Panc1 (cell line): ENCODE measurements around the gene C2CD2.

Experiments
- POLR2AphosphoS5 ChIP-seq: IDR thresholded peaks from 2 replicates; pipeline ENCODE4 v1.6.1; 2012; ENCODE audit warnings: mild to moderate bottlenecking, low read depth, low read length, moderate library complexity
- SIN3A ChIP-seq: IDR thresholded peaks from 2 replicates; pipeline ENCODE4 v1.6.1; 2012; ENCODE audit warnings: low read depth, mild to moderate bottlenecking, low read length, moderate library complexity, borderline replicate concordance; ENCODE audit not compliant: insufficient read depth
- TF ChIP-seq, protein P1 (sequence below): fragments of 450-650 bp; IDR thresholded peaks from 2 replicates; pipeline ENCODE4 v1.5.1; 2017; ENCODE audit warnings: mild to moderate bottlenecking
- TF ChIP-seq, protein P2 (sequence below), 2 experiments: IDR thresholded peaks; 2 replicates each; pipeline ENCODE4 v1.6.1; 2011 to 2012; ENCODE audit warnings: low read depth in 2 of 2, control low read depth in 1 of 2, low read length in 1 of 2, mild to moderate bottlenecking in 1 of 2, moderate library complexity in 1 of 2; ENCODE audit not compliant: insufficient read depth in 1 of 2

DNA sequence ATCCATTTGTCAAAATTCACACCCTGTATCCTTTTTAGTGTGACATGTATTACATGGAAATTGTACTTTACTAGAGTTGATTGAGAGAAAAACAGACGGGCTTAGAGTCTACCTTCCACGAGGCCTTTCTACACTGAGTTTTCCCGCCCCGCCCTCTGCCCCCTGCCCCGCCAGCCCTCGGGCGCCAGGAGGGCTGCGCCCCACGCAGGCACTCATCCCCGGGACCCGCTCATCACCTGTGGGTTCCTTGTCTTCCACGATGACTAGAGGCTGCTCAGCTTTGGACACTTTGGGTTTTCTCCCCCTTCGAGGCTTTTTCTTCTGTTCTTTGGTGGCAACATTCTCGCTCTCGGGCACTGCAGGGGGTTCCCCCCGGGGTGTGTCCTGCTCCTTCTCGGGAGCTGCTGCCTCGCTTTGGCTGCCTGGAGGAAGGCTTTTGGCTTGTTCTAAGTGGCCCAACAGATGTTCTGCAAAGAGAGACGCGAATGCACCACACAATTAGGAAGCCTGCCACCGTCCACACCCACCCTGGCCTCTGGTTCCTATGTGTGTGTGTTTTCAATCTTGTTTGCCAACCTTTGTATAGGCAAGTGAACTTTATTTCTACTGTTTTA is 114.3 kb downstream of the C2CD2 start:
- TF ChIP-seq, protein P1, sequence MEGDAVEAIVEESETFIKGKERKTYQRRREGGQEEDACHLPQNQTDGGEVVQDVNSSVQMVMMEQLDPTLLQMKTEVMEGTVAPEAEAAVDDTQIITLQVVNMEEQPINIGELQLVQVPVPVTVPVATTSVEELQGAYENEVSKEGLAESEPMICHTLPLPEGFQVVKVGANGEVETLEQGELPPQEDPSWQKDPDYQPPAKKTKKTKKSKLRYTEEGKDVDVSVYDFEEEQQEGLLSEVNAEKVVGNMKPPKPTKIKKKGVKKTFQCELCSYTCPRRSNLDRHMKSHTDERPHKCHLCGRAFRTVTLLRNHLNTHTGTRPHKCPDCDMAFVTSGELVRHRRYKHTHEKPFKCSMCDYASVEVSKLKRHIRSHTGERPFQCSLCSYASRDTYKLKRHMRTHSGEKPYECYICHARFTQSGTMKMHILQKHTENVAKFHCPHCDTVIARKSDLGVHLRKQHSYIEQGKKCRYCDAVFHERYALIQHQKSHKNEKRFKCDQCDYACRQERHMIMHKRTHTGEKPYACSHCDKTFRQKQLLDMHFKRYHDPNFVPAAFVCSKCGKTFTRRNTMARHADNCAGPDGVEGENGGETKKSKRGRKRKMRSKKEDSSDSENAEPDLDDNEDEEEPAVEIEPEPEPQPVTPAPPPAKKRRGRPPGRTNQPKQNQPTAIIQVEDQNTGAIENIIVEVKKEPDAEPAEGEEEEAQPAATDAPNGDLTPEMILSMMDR = no peak
- TF ChIP-seq POLR2AphosphoS5 (no peak), SIN3A (no peak)
- TF ChIP-seq, protein P2, sequence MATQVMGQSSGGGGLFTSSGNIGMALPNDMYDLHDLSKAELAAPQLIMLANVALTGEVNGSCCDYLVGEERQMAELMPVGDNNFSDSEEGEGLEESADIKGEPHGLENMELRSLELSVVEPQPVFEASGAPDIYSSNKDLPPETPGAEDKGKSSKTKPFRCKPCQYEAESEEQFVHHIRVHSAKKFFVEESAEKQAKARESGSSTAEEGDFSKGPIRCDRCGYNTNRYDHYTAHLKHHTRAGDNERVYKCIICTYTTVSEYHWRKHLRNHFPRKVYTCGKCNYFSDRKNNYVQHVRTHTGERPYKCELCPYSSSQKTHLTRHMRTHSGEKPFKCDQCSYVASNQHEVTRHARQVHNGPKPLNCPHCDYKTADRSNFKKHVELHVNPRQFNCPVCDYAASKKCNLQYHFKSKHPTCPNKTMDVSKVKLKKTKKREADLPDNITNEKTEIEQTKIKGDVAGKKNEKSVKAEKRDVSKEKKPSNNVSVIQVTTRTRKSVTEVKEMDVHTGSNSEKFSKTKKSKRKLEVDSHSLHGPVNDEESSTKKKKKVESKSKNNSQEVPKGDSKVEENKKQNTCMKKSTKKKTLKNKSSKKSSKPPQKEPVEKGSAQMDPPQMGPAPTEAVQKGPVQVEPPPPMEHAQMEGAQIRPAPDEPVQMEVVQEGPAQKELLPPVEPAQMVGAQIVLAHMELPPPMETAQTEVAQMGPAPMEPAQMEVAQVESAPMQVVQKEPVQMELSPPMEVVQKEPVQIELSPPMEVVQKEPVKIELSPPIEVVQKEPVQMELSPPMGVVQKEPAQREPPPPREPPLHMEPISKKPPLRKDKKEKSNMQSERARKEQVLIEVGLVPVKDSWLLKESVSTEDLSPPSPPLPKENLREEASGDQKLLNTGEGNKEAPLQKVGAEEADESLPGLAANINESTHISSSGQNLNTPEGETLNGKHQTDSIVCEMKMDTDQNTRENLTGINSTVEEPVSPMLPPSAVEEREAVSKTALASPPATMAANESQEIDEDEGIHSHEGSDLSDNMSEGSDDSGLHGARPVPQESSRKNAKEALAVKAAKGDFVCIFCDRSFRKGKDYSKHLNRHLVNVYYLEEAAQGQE (IDR thresholded peaks at IDR 0.05; ENCODE audit: insufficient read depth in 1 of 2, low read depth in 2 of 2, low read length in 1 of 2) = no peak
